Body of pancreas (tissue), 4 donors: ENCODE data around the gene USP6NL. TPM values are rescaled to one million over a fixed set of nuclear protein-coding genes. Genes with fewer than 3 reads are reported as not detected.

Experiments
- ATAC-seq: fragments of 150-250 bp; one replicate; pipeline ENCODE4 v1.9.1; 2016
- DNase-seq, 4 donors: peaks; one replicate each; pipeline ENCODE4 v3.0.0-alpha.2; 2019
- H3K27ac ChIP-seq, 4 donors: fragments of 200-600 bp; sonication (generic); 1 replicate in 3 of 4; 2 replicates in 1 of 4; pipeline versions ENCODE4 v1.5.1 to v1.6.1; 2016 to 2019; ENCODE audit warnings: mild to moderate bottlenecking in 1 of 4, mixed read lengths in 1 of 4, moderate library complexity in 1 of 4
- H3K27me3 ChIP-seq, 2 donors: fragments of 200-600 bp; sonication (generic); one replicate each; pipeline ENCODE4 v1.6.0; 2016; ENCODE audit warnings: mild to moderate bottlenecking in 1 of 2
- H3K36me3 ChIP-seq, 2 donors: fragments of 200-600 bp; sonication (generic); replicated peaks in 1 of 2; 2 replicates each; pipeline ENCODE4 v1.5.1; 2016; ENCODE audit warnings: low read depth in 2 of 2; ENCODE audit not compliant: insufficient read depth in 1 of 2
- H3K4me1 ChIP-seq: fragments of 200-600 bp; sonication (generic); one replicate; pipeline ENCODE4 v1.6.0; 2016
- H3K4me3 ChIP-seq, 2 donors: fragments of 200-600 bp; sonication (generic); 1 replicate in 1 of 2; 2 replicates in 1 of 2; pipeline ENCODE4 v1.5.1; 2016 to 2019
- H3K9me3 ChIP-seq, 3 donors: fragments of 200-600 bp; sonication (generic); 1 replicate in 2 of 3; 2 replicates in 1 of 3; pipeline ENCODE4 v1.5.1; 2016
- POLR2A ChIP-seq, 3 donors: fragments of 450-650 bp; IDR thresholded peaks; one replicate each; pipeline ENCODE4 v1.6.1; 2016; ENCODE audit warnings: antibody characterized with exemption in 3 of 3, mild to moderate bottlenecking in 2 of 3
- WGBS, 2 donors: methylation state at CpG; one replicate each; pipeline ENCODE4 v1.1.5; 2017; 5-methylcytosine and 5-hydroxymethylcytosine counted together
- intact Hi-C: fragments of 100-400 bp; cut with DNase I; formaldehyde crosslinking; loops from one replicate; pipeline ENCODE4 v1.15.1; 2023
- total RNA-seq, 2 donors: library from RNA; depleted of rRNA; stranded (reverse); fragments of >200 nt; gene quantifications; one replicate each; pipeline ENCODE4 v1.1.0, GENCODE V29; 2016
- TF ChIP-seq, protein P1 (sequence below), 7 experiments: fragments of 450-650 bp in 4 of 7; fragments of 200-600 bp in 3 of 7; sonication (generic) in 3 of 7; IDR thresholded peaks; one replicate each; pipeline ENCODE4 v1.5.1; 2016 to 2019; ENCODE audit warnings: antibody characterized with exemption in 7 of 7

The USP6NL gene
- total RNA-seq, 2 donors from 2014 or later: 13.7 to 16.8 TPM

DNA sequence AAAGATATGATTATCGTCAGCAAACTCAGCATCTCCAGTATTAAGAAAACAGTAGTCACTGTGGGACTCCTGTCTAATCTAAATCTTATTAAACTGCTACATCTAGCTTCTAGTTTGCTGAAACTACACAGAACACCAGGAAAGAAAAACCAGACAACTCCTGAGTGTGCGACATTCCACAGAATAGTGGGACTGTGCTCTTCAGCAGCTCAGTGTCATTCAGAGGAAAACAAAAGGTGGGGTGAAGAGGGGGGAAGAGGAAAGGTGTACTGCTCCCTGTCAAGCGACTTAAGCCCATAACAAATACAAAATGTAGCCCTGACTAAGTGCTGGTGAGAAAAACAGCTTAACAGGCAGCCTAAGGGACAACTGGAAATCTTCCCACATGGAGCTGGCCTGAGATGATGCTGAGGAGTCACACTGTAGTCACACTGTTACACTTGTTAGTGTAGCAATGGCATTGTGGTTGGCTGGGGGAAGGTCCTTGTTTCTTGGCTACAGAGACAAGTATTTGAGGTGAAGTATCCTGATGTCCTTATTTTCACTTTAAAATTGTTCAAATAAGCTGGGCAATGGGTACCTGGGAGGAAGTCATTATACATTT, 135.5 kb downstream of the USP6NL start:
- Histone ChIP-seq H3K27me3 (no peaks in the 10 kb centered on the region), H3K36me3 (no peaks in the 10 kb centered on the region), H3K27ac (no peak overlapping the region), H3K4me3 (no peak overlapping the region), H3K4me1 (no peaks in the 10 kb centered on the region), H3K9me3 (no peaks in the 10 kb centered on the region)
- DNase-seq (no peak), ATAC-seq (no peak)
- no peak for TF ChIP-seq POLR2A (IDR thresholded peaks at IDR 0.05)
- TF ChIP-seq, protein P1, sequence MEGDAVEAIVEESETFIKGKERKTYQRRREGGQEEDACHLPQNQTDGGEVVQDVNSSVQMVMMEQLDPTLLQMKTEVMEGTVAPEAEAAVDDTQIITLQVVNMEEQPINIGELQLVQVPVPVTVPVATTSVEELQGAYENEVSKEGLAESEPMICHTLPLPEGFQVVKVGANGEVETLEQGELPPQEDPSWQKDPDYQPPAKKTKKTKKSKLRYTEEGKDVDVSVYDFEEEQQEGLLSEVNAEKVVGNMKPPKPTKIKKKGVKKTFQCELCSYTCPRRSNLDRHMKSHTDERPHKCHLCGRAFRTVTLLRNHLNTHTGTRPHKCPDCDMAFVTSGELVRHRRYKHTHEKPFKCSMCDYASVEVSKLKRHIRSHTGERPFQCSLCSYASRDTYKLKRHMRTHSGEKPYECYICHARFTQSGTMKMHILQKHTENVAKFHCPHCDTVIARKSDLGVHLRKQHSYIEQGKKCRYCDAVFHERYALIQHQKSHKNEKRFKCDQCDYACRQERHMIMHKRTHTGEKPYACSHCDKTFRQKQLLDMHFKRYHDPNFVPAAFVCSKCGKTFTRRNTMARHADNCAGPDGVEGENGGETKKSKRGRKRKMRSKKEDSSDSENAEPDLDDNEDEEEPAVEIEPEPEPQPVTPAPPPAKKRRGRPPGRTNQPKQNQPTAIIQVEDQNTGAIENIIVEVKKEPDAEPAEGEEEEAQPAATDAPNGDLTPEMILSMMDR (IDR thresholded peaks at IDR 0.05): no peak
- 84 to 94% methylated on average over 3 of the region's 3 CpGs for WGBS, 2 donors
- intact Hi-C loops: no loop called here

DNA sequence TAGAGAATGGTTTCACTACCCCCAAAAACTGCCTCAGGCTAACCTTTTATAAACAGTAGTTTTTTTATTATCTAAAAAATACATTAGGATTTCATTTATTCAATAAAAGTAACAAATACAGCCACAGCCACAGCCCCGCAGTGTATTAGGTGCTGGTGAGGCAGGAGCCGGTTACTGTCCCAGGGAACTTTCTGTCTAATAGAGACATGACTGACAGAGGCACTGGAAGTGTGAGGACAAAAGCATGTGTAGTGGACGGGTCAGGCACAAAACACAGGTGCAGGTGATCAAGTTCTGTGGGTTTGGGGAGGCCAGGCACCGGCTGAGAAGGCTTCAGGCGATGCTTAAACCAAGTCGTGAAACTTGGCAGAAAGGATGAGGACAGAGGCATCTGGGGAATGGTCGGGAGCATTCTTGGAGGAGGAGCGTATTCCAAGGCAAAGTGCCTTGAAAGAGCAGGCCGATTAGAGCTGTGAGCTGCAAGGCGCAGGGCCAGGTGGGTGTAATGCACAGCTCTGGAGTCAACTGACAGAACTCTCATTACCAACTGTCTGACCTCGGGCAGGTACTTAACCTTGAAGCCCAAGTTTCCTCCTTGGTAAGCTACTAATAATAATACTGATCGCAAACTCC, 138.2 kb downstream of the USP6NL start:
- peaks cover 3% of the 10 kb centered on the region for H3K4me1 ChIP-seq
- H3K9me3 ChIP-seq: no peaks in the 10 kb centered on the region
- H3K27me3 ChIP-seq: no peaks in the 10 kb centered on the region
- TF ChIP-seq, protein P1 (IDR thresholded peaks at IDR 0.05): no peak
- no peak for TF ChIP-seq POLR2A (IDR thresholded peaks at IDR 0.05)
- H3K4me3 ChIP-seq: no peak overlapping the region
- no peaks in the 10 kb centered on the region for H3K36me3 ChIP-seq
- WGBS, 2 donors: 69 to 73% methylated on average over 12 of the region's 12 CpGs
- intact Hi-C loops: no loop called here
- ATAC-seq (no peak), DNase-seq (peak in 1 of 4 donors; percentile 26)
- H3K27ac ChIP-seq: no peak overlapping the region

- no peak for TF ChIP-seq POLR2A (IDR thresholded peaks at IDR 0.05)
- TF ChIP-seq, protein P1 (IDR thresholded peaks at IDR 0.05): peak; percentile 19 to 75 (median 72)
- intact Hi-C loops: no loop called here
- Histone ChIP-seq H3K4me3 (no peak overlapping the region), H3K4me1 (peaks cover 9% of the 10 kb centered on the region), H3K27ac (no peak overlapping the region), H3K9me3 (no peaks in the 10 kb centered on the region), H3K27me3 (no peaks in the 10 kb centered on the region), H3K36me3 (no peaks in the 10 kb centered on the region)
- 48 to 56% methylated on average over 8 of the region's 8 CpGs for WGBS, 2 donors
- ATAC-seq: peak; percentile 70
- peak; percentile 60 to 69 (median 64) for DNase-seq
These were observed 139.2 kb downstream of the USP6NL start for GRCh38 chr10:11472158-11472753.

- DNase-seq (no peak), ATAC-seq (no peak)
- Histone ChIP-seq H3K36me3 (no peaks in the 10 kb centered on the region), H3K4me1 (peaks cover 9% of the 10 kb centered on the region), H3K27ac (no peak overlapping the region), H3K9me3 (no peaks in the 10 kb centered on the region), H3K4me3 (no peak overlapping the region), H3K27me3 (no peaks in the 10 kb centered on the region)
- TF ChIP-seq, protein P1 (IDR thresholded peaks at IDR 0.05): no peak
- no peak for TF ChIP-seq POLR2A (IDR thresholded peaks at IDR 0.05)
- WGBS, 2 donors: 94 to 95% methylated on average over 22 of the region's 22 CpGs
- intact Hi-C loops: no loop called here
These were observed 141.7 kb downstream of the USP6NL start for GRCh38 chr10:11469575-11470391.
